NCI-H345 treated with DMSO at 0.1 percent for 48 hours (cell line): ENCODE results near the gene CASP14.
"Not testable (repeated sequence)": the region's sequence is repeated elsewhere in the genome, so short reads cannot be mapped to it uniquely, and the experiment has no call there.

Experiments
- DNase-seq: peaks from one replicate; lab custom pipeline; 2025; ENCODE audit not compliant: unreplicated experiment; lab: John Stamatoyannopoulos, UW

CASP14 gene

DNA sequence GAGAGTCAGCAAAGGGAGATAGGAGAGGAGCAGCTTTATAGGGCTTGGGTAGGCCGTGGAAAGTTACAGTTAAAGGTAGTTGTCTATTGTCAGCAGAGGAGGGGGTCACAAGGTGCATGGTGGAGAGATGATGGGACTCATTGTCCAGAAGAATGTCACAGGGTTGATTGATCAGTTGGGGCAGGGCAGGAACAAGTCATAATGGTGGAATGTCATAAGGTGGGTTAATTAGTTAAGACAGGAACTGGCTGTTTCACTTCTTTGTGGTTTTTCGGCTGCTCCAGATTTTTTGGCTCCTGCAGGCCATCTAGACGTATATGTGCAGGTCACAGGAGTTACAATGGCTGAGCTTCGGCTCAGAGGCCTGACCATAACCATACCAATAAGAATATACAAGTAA is 21.1 kb downstream of the CASP14 start:
- not testable (repeated sequence) for DNase-seq

DNA sequence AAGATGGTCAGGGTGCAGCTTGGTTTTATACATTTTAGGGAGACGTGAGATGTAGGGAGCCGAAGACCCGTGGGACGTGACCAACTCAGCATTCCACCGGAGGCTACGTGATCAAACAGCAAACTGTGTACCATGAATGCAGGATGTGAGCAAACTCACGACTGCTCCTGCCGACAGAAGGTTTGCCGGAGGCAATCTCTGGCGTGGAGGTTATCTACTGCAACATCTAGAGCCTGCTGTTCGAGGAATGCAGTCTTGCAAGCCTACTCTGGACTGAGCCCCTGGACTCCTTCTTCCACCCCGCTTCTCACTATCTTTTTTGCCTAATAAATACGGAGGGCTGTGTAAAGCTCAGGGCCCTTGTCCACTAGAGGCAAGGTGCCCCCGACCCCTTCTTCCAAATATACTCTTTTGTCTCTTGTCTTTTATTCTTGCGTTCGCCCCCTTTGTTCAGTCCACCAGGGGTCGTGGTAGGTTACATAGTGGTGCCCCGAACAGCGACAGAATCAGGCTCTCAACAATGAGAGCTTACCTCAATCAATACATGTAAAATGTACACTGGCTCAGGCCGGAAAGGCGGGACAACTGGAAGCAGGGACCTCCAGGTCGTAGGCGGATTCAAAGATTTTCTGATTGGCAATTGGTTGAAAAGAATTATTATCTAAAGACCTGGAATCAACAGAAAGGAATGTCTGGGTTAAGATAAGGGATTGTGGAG is 23.8 kb downstream of the CASP14 start:
- no peak for DNase-seq

DNA sequence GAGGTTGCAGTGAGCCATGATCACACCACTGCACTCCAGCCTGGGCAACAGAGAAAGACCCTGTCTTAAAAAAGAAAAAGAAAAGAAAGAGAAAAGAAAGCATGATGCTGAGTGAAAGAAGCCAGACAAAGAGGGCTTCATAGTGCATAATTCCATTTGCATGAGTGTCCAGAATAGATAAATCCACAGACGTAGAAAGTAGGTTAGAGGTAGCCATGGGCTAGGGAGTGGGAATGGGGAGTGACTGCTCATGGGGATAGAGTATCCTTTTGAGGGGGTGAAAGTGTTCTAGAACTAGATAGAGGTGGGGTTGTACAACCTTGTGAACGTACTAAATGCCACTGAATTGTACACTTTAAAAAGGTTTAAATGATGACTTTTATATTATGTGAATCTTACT is 25.1 kb downstream of the CASP14 start:
- no peak for DNase-seq

DNA sequence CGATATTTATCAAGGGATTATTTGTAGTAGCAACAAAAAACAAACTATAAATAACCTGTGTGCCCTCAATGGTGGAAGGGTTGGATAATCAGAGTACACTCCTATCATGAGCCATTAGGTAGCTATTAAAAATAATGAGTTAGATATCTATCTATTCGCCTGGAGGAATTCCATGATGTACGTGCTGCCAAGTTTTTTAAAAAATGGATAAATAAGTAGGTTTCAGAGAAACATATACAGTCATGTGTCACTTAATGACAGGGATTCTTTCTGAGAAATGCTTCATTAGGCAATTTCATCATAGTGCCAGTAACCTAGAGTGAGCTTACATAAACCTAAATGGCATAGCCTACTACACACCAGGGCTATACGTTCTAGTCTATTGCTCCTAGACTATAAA is 26.5 kb downstream of the CASP14 start:
- no peak for DNase-seq

DNA sequence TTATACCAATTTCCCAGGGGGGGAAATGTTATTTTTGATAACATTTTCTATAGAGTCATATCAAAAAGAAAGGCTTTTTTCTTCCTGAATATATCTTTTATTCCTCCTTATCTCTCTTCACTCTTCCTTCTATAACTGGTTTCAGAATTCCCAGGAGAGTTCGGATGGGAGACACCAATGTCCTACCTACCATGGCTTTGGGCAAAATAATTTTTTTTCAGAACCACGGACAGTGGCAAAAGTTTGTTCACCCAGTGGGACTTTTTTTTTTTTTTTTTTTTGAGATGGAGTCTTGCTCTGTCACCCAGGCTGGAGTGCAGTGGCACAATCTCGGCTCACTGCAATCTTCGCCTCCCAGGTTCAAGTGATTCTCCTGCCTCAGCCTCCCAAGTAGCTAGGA is 30.7 kb downstream of the CASP14 start:
- DNase-seq, result not testable (repeated sequence)

GRCh38 chr19:15081911-15082310 is 32.6 kb downstream of the CASP14 start, which contains the start of gene OR1I1:
OR1I1 (plus strand) TSS chr19:15082211; CDS start chr19:15087066, 4,855 bp downstream.
- no peak for DNase-seq

DNA sequence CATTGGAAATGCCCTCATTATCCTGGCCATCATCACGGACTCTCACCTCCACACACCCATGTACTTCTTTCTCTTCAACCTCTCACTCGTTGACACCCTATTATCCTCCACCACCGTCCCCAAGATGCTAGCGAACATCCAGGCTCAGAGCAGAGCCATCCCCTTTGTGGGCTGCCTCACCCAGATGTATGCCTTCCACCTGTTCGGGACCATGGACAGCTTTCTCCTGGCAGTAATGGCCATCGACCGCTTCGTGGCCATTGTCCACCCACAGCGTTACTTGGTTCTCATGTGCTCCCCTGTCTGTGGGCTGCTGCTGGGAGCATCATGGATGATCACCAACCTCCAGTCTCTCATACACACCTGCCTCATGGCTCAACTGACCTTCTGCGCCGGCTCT is 37.9 kb downstream of the CASP14 start:
- no peak for DNase-seq

- peak; percentile 5 for DNase-seq
Measured at GRCh38 chr19:15091918-15092753, 42.9 kb downstream of the CASP14 start.

GRCh38 chr19:15093001-15093400 is 43.7 kb downstream of the CASP14 start:
- no peak for DNase-seq

DNA sequence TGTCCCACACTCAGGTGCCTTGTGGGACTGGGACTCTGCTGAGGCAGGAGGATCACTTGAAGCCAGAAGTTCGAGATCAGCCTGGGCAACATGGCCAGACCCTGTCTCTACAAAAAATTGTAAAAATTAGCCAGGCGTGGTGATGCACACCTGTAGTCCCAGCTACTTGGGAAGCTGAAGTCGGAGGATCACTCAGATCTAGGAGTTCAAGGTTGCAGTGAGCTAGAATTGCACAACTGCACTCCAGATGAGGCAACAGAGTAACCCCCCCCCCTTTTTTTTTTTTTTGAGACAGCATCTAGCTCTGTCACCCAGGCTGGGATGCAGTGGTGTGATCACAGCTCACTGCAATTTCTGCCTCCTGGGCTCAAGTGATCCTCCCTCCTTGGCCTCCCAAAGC is 46.9 kb downstream of the CASP14 start:
- DNase-seq, result no peak

DNA sequence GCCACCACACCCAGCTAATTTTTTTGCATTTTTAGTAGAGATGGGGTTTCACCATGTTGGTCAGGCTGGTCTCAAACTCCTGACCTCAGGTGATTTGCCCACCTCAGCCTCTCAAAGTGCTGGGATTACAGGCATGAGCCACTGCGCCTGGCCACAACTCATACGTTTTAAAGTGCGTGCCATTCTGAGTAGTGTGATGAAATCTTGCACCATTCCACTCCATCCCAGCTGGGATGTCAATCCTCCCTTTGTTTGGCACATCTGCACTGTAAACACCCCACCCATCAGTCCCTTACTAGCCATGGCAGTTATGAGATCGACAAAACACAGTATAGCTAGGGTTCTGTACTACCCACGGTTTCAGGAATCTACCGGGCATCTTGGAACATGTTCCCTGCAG is 48.7 kb downstream of the CASP14 start:
- not testable (repeated sequence) for DNase-seq

GRCh38 chr19:15098460-15098859 is 49.2 kb downstream of the CASP14 start:
- DNase-seq, result no peak

- DNase-seq, result no peak
Measured at GRCh38 chr19:15099017-15099582, 49.8 kb downstream of the CASP14 start.

GRCh38 chr19:15101479-15102082 is 52.3 kb downstream of the CASP14 start:
- no peak for DNase-seq

DNA sequence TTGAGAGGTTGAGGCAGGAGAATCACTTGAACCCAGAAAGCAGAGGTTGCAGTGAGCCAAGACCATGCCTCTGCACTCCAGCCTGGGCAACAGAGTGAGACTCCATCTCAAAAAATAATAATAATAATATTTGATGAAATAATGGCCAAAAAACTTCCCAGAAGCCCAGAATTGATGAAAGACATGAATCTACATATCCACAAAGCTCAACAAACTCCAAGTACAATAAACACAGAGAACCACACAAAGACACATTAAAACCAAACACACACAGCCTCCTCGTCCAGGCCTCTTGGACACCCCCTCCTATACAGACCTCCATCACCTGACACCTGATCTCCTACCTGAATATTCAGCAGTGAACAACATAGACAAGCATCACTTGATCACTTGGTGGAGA is 54.7 kb downstream of the CASP14 start:
- no peak for DNase-seq

GRCh38 chr19:15104411-15104810 is 55.1 kb downstream of the CASP14 start:
- no peak for DNase-seq

GRCh38 chr19:15105044-15105443 is 55.8 kb downstream of the CASP14 start:
- no peak for DNase-seq

- no peak for DNase-seq
Measured at GRCh38 chr19:15107061-15108010, 58.1 kb downstream of the CASP14 start, which contains the start of gene SYDE1. SYDE1 (plus strand) TSS chr19:15107401; CDS start chr19:15107434, 33 bp downstream.
